ENCODE data around the gene ADM.

The ADM gene

GRCh38 chr11:10329935-10330334 is 25.1 kb downstream of the ADM start:
- DNase-seq, result no peak

- DNase-seq, result no peak
These were observed 26.8 kb downstream of the ADM start for GRCh38 chr11:10331548-10332289.

- DNase-seq, result no peak
These were observed 28.6 kb downstream of the ADM start for GRCh38 chr11:10333490-10333889.

GRCh38 chr11:10338287-10338686 is 33.4 kb downstream of the ADM start:
- DNase-seq, result no peak

GRCh38 chr11:10348650-10349280 is 43.9 kb downstream of the ADM start:
- no peak for DNase-seq

- DNase-seq, result no peak
These were observed 44.4 kb downstream of the ADM start for GRCh38 chr11:10349281-10349665.

- DNase-seq, result no peak
These were observed 44.9 kb downstream of the ADM start for GRCh38 chr11:10349806-10350205.

GRCh38 chr11:10350334-10350733 is 45.5 kb downstream of the ADM start:
- DNase-seq, result no peak

GRCh38 chr11:10351435-10351764 is 46.5 kb downstream of the ADM start:
- DNase-seq, result no peak

GRCh38 chr11:10351765-10352641 is 47.1 kb downstream of the ADM start:
- peak; percentile 79 for DNase-seq

GRCh38 chr11:10352921-10353550 is 48.2 kb downstream of the ADM start:
- DNase-seq, result no peak

GRCh38 chr11:10354389-10354788 is 49.5 kb downstream of the ADM start:
- DNase-seq, result no peak

- no peak for DNase-seq
These were observed 50.4 kb downstream of the ADM start for GRCh38 chr11:10355257-10355661.

- no peak for DNase-seq
These were observed 51.3 kb downstream of the ADM start for GRCh38 chr11:10356161-10356560.

All from SHP77 treated with DMSO at 0.1 percent for 48 hours (cell line).